ENCODE data around the gene SLC15A5. TPM values are rescaled to one million over a fixed set of nuclear protein-coding genes. Genes with fewer than 3 reads are reported as not detected.

Gene SLC15A5
- total RNA-seq, 1 experiment from 2014 or later: not detected

- TF ChIP-seq CTCF (conservative IDR thresholded peaks at IDR 0.05) (no peak), EZH2 (IDR thresholded peaks at IDR 0.05; ENCODE audit: low read depth) (no peak)
- ChIA-PET CTCF (no interaction called here), POLR2A (ENCODE audit: unreplicated experiment) (no interaction called here)
- DNase-seq: no peak
- no peak overlapping the region for H3K27ac ChIP-seq
- no TSS peak for BruUV-seq (replicated peaks)
- H3K79me2 ChIP-seq (ENCODE audit: low read depth): no peaks in the 10 kb centered on the region
- H3K9me3 ChIP-seq (ENCODE audit: insufficient read depth, low read depth): no peaks in the 10 kb centered on the region
- H3K9me2 ChIP-seq (ENCODE audit: insufficient read depth): no peaks in the 10 kb centered on the region; the same call in 1 of the 2 replicates
- no peaks in the 10 kb centered on the region for H3K36me3 ChIP-seq (ENCODE audit: low read depth)
- no peaks in the 10 kb centered on the region for H3K4me1 ChIP-seq (replicated peaks; ENCODE audit: insufficient read depth)
- no peak overlapping the region for H3K4me2 ChIP-seq
- H3K4me3 ChIP-seq: no peak overlapping the region
- no peaks in the 10 kb centered on the region for H3K27me3 ChIP-seq (ENCODE audit: insufficient read depth, low read depth)
- no peaks in the 10 kb centered on the region for H4K20me1 ChIP-seq (ENCODE audit: insufficient read depth)
- intact Hi-C loops (cut with micrococcal nuclease; ENCODE audit: unreplicated experiment): no loop called here
- no peak overlapping the region for H2AFZ ChIP-seq
- no peaks in the 10 kb centered on the region for H3F3A ChIP-seq (ENCODE audit: insufficient read depth, low read depth)
These were observed 106.1 kb downstream of the SLC15A5 start for GRCh38 chr12:16171348-16171747.

- Histone ChIP-seq H3K79me2 (ENCODE audit: low read depth) (no peaks in the 10 kb centered on the region), H2AFZ (no peak overlapping the region), H3K27me3 (ENCODE audit: insufficient read depth, low read depth) (no peaks in the 10 kb centered on the region), H3F3A (ENCODE audit: insufficient read depth, low read depth) (no peaks in the 10 kb centered on the region), H4K20me1 (ENCODE audit: insufficient read depth) (no peaks in the 10 kb centered on the region), H3K9me3 (ENCODE audit: insufficient read depth, low read depth) (no peaks in the 10 kb centered on the region), H3K36me3 (ENCODE audit: low read depth) (no peaks in the 10 kb centered on the region), H3K9me2 (ENCODE audit: insufficient read depth) (no peaks in the 10 kb centered on the region; the same call in 1 of the 2 replicates), H3K27ac (no peak overlapping the region), H3K4me3 (no peak overlapping the region), H3K4me1 (replicated peaks; ENCODE audit: insufficient read depth) (no peaks in the 10 kb centered on the region), H3K4me2 (no peak overlapping the region)
- POLR2A ChIA-PET (ENCODE audit: unreplicated experiment): interaction anchor here (0.7 kb wide), 1 partner anchor 1865 kb away, joined by 4 read pairs; no protein-coding TSS in a partner anchor
- TF ChIP-seq CTCF (conservative IDR thresholded peaks at IDR 0.05) (no peak), EZH2 (IDR thresholded peaks at IDR 0.05; ENCODE audit: low read depth) (no peak)
- DNase-seq: no peak
- CTCF ChIA-PET: no interaction called here
- intact Hi-C loops (cut with micrococcal nuclease; ENCODE audit: unreplicated experiment): loop anchor here (5.0 kb wide), 1 partner anchor 179 kb away; the partner anchor contains the start of gene MGST1
- BruUV-seq (replicated peaks): no TSS peak
These were observed 109.4 kb downstream of the SLC15A5 start for GRCh38 chr12:16168078-16168477.

- ChIA-PET CTCF (interaction anchor here (0.7 to 0.9 kb wide), 2 partner anchors 622 to 770 kb away, joined by 3 to 7 read pairs; no protein-coding TSS in a partner anchor), POLR2A (ENCODE audit: unreplicated experiment) (no interaction called here)
- Histone ChIP-seq H3K4me1 (replicated peaks; ENCODE audit: insufficient read depth) (no peaks in the 10 kb centered on the region), H3K9me2 (ENCODE audit: insufficient read depth) (no peaks in the 10 kb centered on the region; the same call in 1 of the 2 replicates), H4K20me1 (ENCODE audit: insufficient read depth) (no peaks in the 10 kb centered on the region), H3K27me3 (ENCODE audit: insufficient read depth, low read depth) (no peaks in the 10 kb centered on the region), H2AFZ (no peak overlapping the region), H3K9me3 (ENCODE audit: insufficient read depth, low read depth) (no peaks in the 10 kb centered on the region), H3K4me2 (no peak overlapping the region), H3K79me2 (ENCODE audit: low read depth) (no peaks in the 10 kb centered on the region), H3K27ac (no peak overlapping the region), H3K36me3 (ENCODE audit: low read depth) (no peaks in the 10 kb centered on the region), H3F3A (ENCODE audit: insufficient read depth, low read depth) (no peaks in the 10 kb centered on the region), H3K4me3 (no peak overlapping the region)
- no peak for DNase-seq
- intact Hi-C loops (cut with micrococcal nuclease; ENCODE audit: unreplicated experiment): loop anchor here (5.0 kb wide), 1 partner anchor 180 kb away; the partner anchor contains the start of gene MGST1
- no peak for TF ChIP-seq EZH2 (IDR thresholded peaks at IDR 0.05; ENCODE audit: low read depth)
- TF ChIP-seq CTCF (conservative IDR thresholded peaks at IDR 0.05): no peak
- BruUV-seq (replicated peaks): no TSS peak
These were observed 110.7 kb downstream of the SLC15A5 start for GRCh38 chr12:16166563-16167470.

All from PC-9 (cell line).